Nephron (organoid): Measurements from ENCODE around the gene GM2A.

Source experiments
- H3K27ac Mint-ChIP-seq, 3 experiments: 2 replicates each; pipeline ENCODE4 v1.8.0; 2020; ENCODE audit warnings: mixed read lengths in 3 of 3, mild to moderate bottlenecking in 2 of 3, moderate library complexity in 1 of 3
- H3K27me3 Mint-ChIP-seq: 2 replicates; pipeline ENCODE4 v1.8.0; 2021; ENCODE audit warnings: low read depth, mild to moderate bottlenecking, moderate library complexity, mixed read lengths
- H3K36me3 Mint-ChIP-seq: 2 replicates; pipeline ENCODE4 v1.8.0; 2020; ENCODE audit warnings: low read depth, mixed read lengths
- H3K4me1 Mint-ChIP-seq: 2 replicates; pipeline ENCODE4 v1.8.0; 2020; ENCODE audit warnings: mixed read lengths
- H3K4me3 Mint-ChIP-seq, 3 experiments: 2 replicates each; pipeline ENCODE4 v1.8.0; 2020; ENCODE audit warnings: mild to moderate bottlenecking in 3 of 3, mixed read lengths in 3 of 3, moderate library complexity in 2 of 3
- H3K9me3 Mint-ChIP-seq: 2 replicates; pipeline ENCODE4 v1.8.0; 2020; ENCODE audit warnings: mixed read lengths
- CTCF ChIP-seq, 3 experiments: fragments of 200-600 bp; sonication (generic); IDR thresholded peaks; one replicate each; pipeline ENCODE4 v1.5.0; 2021; ENCODE audit warnings: antibody characterized with exemption in 3 of 3; ENCODE audit not compliant: unreplicated experiment in 3 of 3

GM2A gene

GRCh38 chr5:151255621-151256286 lies 2.8 kb downstream of the GM2A start:
- no peak for TF ChIP-seq CTCF (IDR thresholded peaks at IDR 0.05; ENCODE audit: unreplicated experiment in 3 of 3)
- no peaks in the 10 kb centered on the region for H3K36me3 Mint-ChIP-seq
- H3K27me3 Mint-ChIP-seq: no peaks in the 10 kb centered on the region
- H3K9me3 Mint-ChIP-seq: no peaks in the 10 kb centered on the region
- peak overlapping the region in 2 of 3 experiments; percentile 19 to 57 for H3K4me3 Mint-ChIP-seq
- no peak overlapping the region for H3K27ac Mint-ChIP-seq
- peaks cover 8% of the 10 kb centered on the region for H3K4me1 Mint-ChIP-seq

GRCh38 chr5:151257731-151258181 lies 4.8 kb downstream of the GM2A start:
- Mint-ChIP-seq H3K27ac (no peak overlapping the region), H3K9me3 (no peaks in the 10 kb centered on the region), H3K4me3 (no peak overlapping the region), H3K4me1 (peaks cover 8% of the 10 kb centered on the region), H3K27me3 (no peaks in the 10 kb centered on the region), H3K36me3 (peaks cover 2% of the 10 kb centered on the region)
- TF ChIP-seq CTCF (IDR thresholded peaks at IDR 0.05; ENCODE audit: unreplicated experiment in 3 of 3): no peak

- no peaks in the 10 kb centered on the region for H3K27me3 Mint-ChIP-seq
- no peak for TF ChIP-seq CTCF (IDR thresholded peaks at IDR 0.05; ENCODE audit: unreplicated experiment in 3 of 3)
- no peak overlapping the region for H3K27ac Mint-ChIP-seq
These were observed 5.2 kb downstream of the GM2A start for GRCh38 chr5:151258201-151258611.

GRCh38 chr5:151258816-151259215 lies 5.8 kb downstream of the GM2A start:
- H3K27ac Mint-ChIP-seq: no peak overlapping the region
- no peaks in the 10 kb centered on the region for H3K27me3 Mint-ChIP-seq
- H3K36me3 Mint-ChIP-seq: peaks cover 6% of the 10 kb centered on the region
- peaks cover 2% of the 10 kb centered on the region for H3K4me1 Mint-ChIP-seq
- no peak for TF ChIP-seq CTCF (IDR thresholded peaks at IDR 0.05; ENCODE audit: unreplicated experiment in 3 of 3)
- no peak overlapping the region for H3K4me3 Mint-ChIP-seq
- H3K9me3 Mint-ChIP-seq: no peaks in the 10 kb centered on the region

More at GRCh38 chr5:151258201-151258611, 5.2 kb downstream of the GM2A start:
- H3K4me1 Mint-ChIP-seq: peaks cover 8% of the 10 kb centered on the region
- peaks cover 4% of the 10 kb centered on the region for H3K36me3 Mint-ChIP-seq
- H3K9me3 Mint-ChIP-seq: no peaks in the 10 kb centered on the region
- H3K4me3 Mint-ChIP-seq: no peak overlapping the region

GRCh38 chr5:151259931-151260330 lies 6.9 kb downstream of the GM2A start:
- no peak for TF ChIP-seq CTCF (IDR thresholded peaks at IDR 0.05; ENCODE audit: unreplicated experiment in 3 of 3)
- H3K27me3 Mint-ChIP-seq: no peaks in the 10 kb centered on the region
- peaks cover 14% of the 10 kb centered on the region for H3K36me3 Mint-ChIP-seq
- no peak overlapping the region for H3K4me3 Mint-ChIP-seq
- H3K27ac Mint-ChIP-seq: no peak overlapping the region
- H3K4me1 Mint-ChIP-seq: no peaks in the 10 kb centered on the region
- no peaks in the 10 kb centered on the region for H3K9me3 Mint-ChIP-seq

- H3K4me3 Mint-ChIP-seq: no peak overlapping the region
- H3K9me3 Mint-ChIP-seq: no peaks in the 10 kb centered on the region
- no peaks in the 10 kb centered on the region for H3K4me1 Mint-ChIP-seq
- no peak for TF ChIP-seq CTCF (IDR thresholded peaks at IDR 0.05; ENCODE audit: unreplicated experiment in 3 of 3)
- H3K27me3 Mint-ChIP-seq: no peaks in the 10 kb centered on the region
- H3K27ac Mint-ChIP-seq: no peak overlapping the region
- peaks cover 26% of the 10 kb centered on the region for H3K36me3 Mint-ChIP-seq
These were observed 9.5 kb downstream of the GM2A start for GRCh38 chr5:151262532-151262931.
